Nephron progenitor cell (in vitro differentiated cells): Measurements from ENCODE around the gene ZBTB49.

Experiments
- DNase-seq: peaks from one replicate; pipeline ENCODE4 v3.0.0; 2021
- H3K27ac Mint-ChIP-seq: 2 replicates; pipeline ENCODE4 v1.8.0; 2021; ENCODE audit warnings: mild to moderate bottlenecking, moderate library complexity, mixed read lengths
- H3K27me3 Mint-ChIP-seq: 2 replicates; pipeline ENCODE4 v1.8.0; 2021; ENCODE audit warnings: mild to moderate bottlenecking, low read depth, mixed read lengths; ENCODE audit not compliant: poor library complexity
- H3K36me3 Mint-ChIP-seq: 2 replicates; pipeline ENCODE4 v1.8.0; 2021; ENCODE audit warnings: low read depth, mixed read lengths
- H3K4me1 Mint-ChIP-seq: 2 replicates; pipeline ENCODE4 v1.8.0; 2021; ENCODE audit warnings: mixed read lengths
- H3K4me3 Mint-ChIP-seq: 2 replicates; pipeline ENCODE4 v1.8.0; 2021; ENCODE audit warnings: mild to moderate bottlenecking, moderate library complexity, mixed read lengths
- H3K9me3 Mint-ChIP-seq: 2 replicates; pipeline ENCODE4 v1.8.0; 2021; ENCODE audit warnings: mild to moderate bottlenecking, moderate library complexity, mixed read lengths
- TF ChIP-seq, protein P1 (sequence below): fragments of 200-600 bp; sonication (generic); IDR thresholded peaks from 2 replicates; pipeline ENCODE4 v1.5.0; 2021; ENCODE audit warnings: antibody characterized with exemption

The ZBTB49 gene

DNA sequence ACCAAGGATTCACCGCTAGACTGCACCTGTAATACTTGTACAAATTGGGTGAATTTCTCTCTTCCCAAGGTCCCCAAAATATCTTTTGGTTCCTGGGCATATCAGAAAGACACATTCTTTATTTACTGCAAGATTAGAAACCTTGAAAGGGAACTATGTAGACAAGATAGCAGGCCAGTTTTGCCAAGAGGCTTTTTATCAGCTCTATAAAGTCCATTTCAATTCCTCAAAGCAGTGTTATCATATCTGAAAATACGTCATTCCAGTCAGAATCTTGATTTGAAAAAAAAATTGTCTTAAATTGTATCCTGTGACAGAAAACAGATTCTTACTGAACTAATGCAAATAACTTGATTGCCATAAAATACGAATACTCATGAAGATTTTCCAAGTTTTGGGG lies 59.8 kb downstream of the ZBTB49 start:
- no peak for DNase-seq
- Mint-ChIP-seq H3K27me3 (peaks cover 10% of the 10 kb centered on the region), H3K27ac (no peak overlapping the region), H3K4me1 (no peaks in the 10 kb centered on the region), H3K9me3 (peaks cover 7% of the 10 kb centered on the region), H3K36me3 (no peaks in the 10 kb centered on the region), H3K4me3 (no peak overlapping the region)
- TF ChIP-seq, protein P1, sequence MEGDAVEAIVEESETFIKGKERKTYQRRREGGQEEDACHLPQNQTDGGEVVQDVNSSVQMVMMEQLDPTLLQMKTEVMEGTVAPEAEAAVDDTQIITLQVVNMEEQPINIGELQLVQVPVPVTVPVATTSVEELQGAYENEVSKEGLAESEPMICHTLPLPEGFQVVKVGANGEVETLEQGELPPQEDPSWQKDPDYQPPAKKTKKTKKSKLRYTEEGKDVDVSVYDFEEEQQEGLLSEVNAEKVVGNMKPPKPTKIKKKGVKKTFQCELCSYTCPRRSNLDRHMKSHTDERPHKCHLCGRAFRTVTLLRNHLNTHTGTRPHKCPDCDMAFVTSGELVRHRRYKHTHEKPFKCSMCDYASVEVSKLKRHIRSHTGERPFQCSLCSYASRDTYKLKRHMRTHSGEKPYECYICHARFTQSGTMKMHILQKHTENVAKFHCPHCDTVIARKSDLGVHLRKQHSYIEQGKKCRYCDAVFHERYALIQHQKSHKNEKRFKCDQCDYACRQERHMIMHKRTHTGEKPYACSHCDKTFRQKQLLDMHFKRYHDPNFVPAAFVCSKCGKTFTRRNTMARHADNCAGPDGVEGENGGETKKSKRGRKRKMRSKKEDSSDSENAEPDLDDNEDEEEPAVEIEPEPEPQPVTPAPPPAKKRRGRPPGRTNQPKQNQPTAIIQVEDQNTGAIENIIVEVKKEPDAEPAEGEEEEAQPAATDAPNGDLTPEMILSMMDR = no peak

DNA sequence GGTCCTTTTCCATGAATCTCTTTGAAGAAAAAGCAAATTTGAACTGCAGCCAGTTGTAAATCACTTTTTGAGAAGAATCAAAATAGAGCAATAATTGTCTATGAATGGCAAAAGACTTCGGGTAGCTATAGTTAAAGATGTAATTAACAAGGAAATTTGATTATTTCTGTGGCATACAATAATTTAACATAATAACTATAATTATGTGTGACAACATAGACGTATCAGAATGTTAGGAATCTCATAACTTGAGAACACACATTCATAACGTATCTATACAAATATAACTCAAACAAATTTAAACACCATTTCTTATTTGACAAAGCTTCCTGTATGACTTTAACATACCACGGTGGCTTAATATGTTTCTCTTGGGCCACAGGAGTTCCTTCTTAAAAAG lies 60.9 kb downstream of the ZBTB49 start:
- Mint-ChIP-seq H3K36me3 (no peaks in the 10 kb centered on the region), H3K27ac (no peak overlapping the region), H3K4me1 (peaks cover 2% of the 10 kb centered on the region), H3K4me3 (no peak overlapping the region), H3K9me3 (peaks cover 7% of the 10 kb centered on the region), H3K27me3 (peaks cover 7% of the 10 kb centered on the region)
- no peak for DNase-seq
- TF ChIP-seq, protein P1 = no peak

DNA sequence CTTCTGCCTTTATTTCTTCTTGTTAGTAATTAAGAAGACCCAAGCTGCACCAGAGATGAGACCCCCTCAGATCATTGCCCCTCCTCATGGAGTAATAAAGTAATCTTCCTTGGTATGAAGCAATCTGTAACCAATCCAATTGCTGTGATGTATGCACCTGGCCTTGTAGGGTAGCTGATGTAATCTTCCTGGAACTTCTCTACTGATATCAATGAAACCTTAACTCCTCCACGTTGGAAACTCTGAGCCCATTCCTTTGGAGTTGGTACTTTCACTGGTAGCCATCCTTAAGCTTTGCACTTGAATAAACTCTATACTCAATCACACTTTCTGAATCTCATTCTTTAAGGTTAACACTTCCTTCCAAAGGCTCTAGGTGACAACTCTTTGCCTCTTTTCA lies 65.3 kb downstream of the ZBTB49 start:
- Mint-ChIP-seq H3K4me1 (peaks cover 34% of the 10 kb centered on the region), H3K27me3 (peaks cover 5% of the 10 kb centered on the region), H3K36me3 (no peaks in the 10 kb centered on the region), H3K27ac (no peak overlapping the region), H3K9me3 (no peaks in the 10 kb centered on the region), H3K4me3 (no peak overlapping the region)
- TF ChIP-seq, protein P1 = no peak
- no peak for DNase-seq

DNA sequence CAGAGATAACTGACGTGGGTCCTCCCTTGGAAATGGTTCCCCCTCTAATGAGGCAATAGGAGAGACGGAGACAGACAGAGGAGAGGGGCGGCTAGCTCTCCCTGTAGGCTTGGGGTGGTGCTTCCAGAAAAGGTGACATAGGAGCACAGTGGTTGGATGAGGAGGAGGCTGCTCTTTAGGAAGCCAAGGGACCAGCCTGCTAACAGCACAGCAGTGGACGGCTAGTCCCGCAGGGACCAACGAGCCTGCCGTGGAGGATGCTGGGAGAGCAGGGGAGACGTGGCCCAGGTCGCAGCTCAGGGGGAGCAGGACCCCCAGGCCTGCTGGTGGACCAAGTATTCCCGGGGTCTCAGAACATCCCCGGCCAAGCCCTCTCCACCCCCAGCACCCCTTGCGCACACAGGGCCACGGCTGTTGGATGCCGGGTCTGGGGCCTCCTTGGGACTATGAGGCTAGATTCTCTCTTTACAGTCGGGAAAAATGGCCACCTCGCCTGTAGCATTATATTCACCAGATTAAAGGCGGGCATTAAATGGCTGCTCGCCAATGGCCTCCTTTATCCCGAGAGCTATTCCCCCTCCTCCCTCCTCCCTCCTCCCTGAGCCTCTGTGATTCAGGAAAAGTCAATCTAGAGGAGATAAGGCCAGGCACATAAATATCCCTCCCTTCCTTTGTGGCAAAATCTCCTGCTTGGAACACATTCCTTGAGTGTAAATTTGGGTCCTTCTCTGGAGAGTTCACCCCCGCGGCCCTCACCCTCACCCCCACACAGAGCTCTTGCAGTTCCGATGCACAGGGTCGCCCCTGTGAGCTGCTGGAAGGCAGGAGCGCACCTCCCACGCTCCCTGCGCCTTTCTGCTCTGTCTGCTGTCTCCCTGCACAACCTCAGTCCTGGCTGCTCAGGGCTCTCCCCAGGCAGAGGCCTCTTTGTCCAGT lies 66.3 kb downstream of the ZBTB49 start:
- peak; percentile 22 for DNase-seq
- no peaks in the 10 kb centered on the region for H3K9me3 Mint-ChIP-seq
- peaks cover 42% of the 10 kb centered on the region for H3K4me1 Mint-ChIP-seq
- H3K4me3 Mint-ChIP-seq = no peak overlapping the region
- TF ChIP-seq, protein P1 = no peak
- peak overlapping the region; percentile 87 for H3K27ac Mint-ChIP-seq
- H3K27me3 Mint-ChIP-seq = peaks cover 5% of the 10 kb centered on the region
- no peaks in the 10 kb centered on the region for H3K36me3 Mint-ChIP-seq

DNA sequence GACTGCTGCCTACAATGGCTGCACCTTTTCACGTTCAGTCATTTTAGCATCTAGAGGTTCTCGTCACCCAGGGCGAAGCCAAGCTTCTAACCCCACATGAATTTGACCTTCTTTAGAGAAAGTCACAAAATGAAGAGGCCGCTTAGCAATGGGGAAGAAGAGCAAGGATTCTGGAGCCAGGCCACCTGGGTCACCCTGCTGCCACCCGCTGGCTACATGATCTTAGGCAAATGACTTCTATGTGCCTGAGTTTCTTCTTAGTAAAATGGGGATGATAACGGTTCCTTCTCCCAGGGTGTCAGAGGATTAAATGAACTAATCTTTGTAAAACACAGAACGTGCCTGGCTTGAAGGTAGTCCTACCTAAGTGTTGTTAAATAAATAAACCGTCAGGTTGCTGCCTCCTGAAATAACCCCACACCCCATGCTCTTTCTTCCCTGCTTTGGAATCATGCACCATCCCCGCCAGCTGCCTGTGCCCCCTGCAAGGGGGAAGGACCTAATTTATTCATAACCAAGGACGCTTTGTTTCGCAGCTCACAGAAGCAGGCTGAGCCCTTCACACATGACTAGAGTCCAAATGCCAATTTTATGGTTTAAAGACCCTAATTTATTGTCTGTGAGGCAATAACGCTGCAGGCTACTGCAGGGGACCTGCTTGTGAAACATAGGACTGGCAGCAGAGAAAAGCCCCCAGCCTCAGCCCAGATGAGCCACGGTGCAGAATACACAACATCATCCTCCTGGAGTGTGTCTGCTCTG lies 68.2 kb downstream of the ZBTB49 start:
- Mint-ChIP-seq H3K4me3 (no peak overlapping the region), H3K27ac (no peak overlapping the region), H3K27me3 (peaks cover 5% of the 10 kb centered on the region), H3K9me3 (peaks cover 7% of the 10 kb centered on the region), H3K4me1 (peaks cover 55% of the 10 kb centered on the region), H3K36me3 (no peaks in the 10 kb centered on the region)
- TF ChIP-seq, protein P1 = no peak
- DNase-seq = peak; percentile 25
